ENCODE data around the gene PISD.

GRCh38 chr22:31607696-31608095 is 54.3 kb downstream of the PISD start:
- TF ChIP-seq, protein P1, sequence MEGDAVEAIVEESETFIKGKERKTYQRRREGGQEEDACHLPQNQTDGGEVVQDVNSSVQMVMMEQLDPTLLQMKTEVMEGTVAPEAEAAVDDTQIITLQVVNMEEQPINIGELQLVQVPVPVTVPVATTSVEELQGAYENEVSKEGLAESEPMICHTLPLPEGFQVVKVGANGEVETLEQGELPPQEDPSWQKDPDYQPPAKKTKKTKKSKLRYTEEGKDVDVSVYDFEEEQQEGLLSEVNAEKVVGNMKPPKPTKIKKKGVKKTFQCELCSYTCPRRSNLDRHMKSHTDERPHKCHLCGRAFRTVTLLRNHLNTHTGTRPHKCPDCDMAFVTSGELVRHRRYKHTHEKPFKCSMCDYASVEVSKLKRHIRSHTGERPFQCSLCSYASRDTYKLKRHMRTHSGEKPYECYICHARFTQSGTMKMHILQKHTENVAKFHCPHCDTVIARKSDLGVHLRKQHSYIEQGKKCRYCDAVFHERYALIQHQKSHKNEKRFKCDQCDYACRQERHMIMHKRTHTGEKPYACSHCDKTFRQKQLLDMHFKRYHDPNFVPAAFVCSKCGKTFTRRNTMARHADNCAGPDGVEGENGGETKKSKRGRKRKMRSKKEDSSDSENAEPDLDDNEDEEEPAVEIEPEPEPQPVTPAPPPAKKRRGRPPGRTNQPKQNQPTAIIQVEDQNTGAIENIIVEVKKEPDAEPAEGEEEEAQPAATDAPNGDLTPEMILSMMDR (IDR thresholded peaks at IDR 0.05 in 8 of 11, conservative IDR thresholded peaks at IDR 0.05 in 3 of 11), result no peak
- TF ChIP-seq POLR2A (IDR thresholded peaks at IDR 0.05), result no peak
